ENCODE measurements around the gene MAGOHB.
"Not testable (repeated sequence)": the region's sequence is repeated elsewhere in the genome, so short reads cannot be mapped to it uniquely, and the experiment has no call there.

Gene MAGOHB

GRCh38 chr12:10612110-10612509, 1.3 kb downstream of the MAGOHB start:
- no peak for DNase-seq (ENCODE audit: low read depth in 2 of 2)

- not testable (repeated sequence) for DNase-seq (ENCODE audit: low read depth in 2 of 2)
Observed at GRCh38 chr12:10611258-10611657, 2.2 kb downstream of the MAGOHB start.

GRCh38 chr12:10610188-10610587, 3.2 kb downstream of the MAGOHB start:
- no peak for DNase-seq (ENCODE audit: low read depth in 2 of 2)

GRCh38 chr12:10607885-10608458, 5.4 kb downstream of the MAGOHB start:
- no peak for DNase-seq (ENCODE audit: low read depth in 2 of 2)

GRCh38 chr12:10601860-10602259, 11.5 kb downstream of the MAGOHB start:
- DNase-seq (ENCODE audit: low read depth in 2 of 2): no peak

- no peak for DNase-seq (ENCODE audit: low read depth in 2 of 2)
Observed at GRCh38 chr12:10600988-10601387, 12.4 kb downstream of the MAGOHB start.

- no peak for DNase-seq (ENCODE audit: low read depth in 2 of 2)
Observed at GRCh38 chr12:10595881-10596280, 17.5 kb downstream of the MAGOHB start.

- DNase-seq (ENCODE audit: low read depth in 2 of 2): no peak
Observed at GRCh38 chr12:10590966-10591365, 22.4 kb downstream of the MAGOHB start.

GRCh38 chr12:10584415-10584814, 29.0 kb downstream of the MAGOHB start:
- DNase-seq (ENCODE audit: low read depth in 2 of 2): no peak

- no peak for DNase-seq (ENCODE audit: low read depth in 2 of 2)
Observed at GRCh38 chr12:10582704-10583103, 30.7 kb downstream of the MAGOHB start.

- not testable (repeated sequence) for DNase-seq (ENCODE audit: low read depth in 2 of 2)
Observed at GRCh38 chr12:10582133-10582532, 31.3 kb downstream of the MAGOHB start.

GRCh38 chr12:10574307-10574706, 39.1 kb downstream of the MAGOHB start:
- no peak for DNase-seq (ENCODE audit: low read depth in 2 of 2)

- DNase-seq (ENCODE audit: low read depth in 2 of 2): not testable (repeated sequence)
Observed at GRCh38 chr12:10572021-10572490, 41.4 kb downstream of the MAGOHB start.

- DNase-seq (ENCODE audit: low read depth in 2 of 2): no peak
Observed at GRCh38 chr12:10571141-10571540, 42.3 kb downstream of the MAGOHB start.

GRCh38 chr12:10567813-10568212, 45.6 kb downstream of the MAGOHB start:
- no peak for DNase-seq (ENCODE audit: low read depth in 2 of 2)

- DNase-seq (ENCODE audit: low read depth in 2 of 2): no peak
Observed at GRCh38 chr12:10563966-10564365, 49.4 kb downstream of the MAGOHB start.

GRCh38 chr12:10563002-10563401, 50.4 kb downstream of the MAGOHB start:
- no peak for DNase-seq (ENCODE audit: low read depth in 2 of 2)

- peak in 1 of 2 donors; percentile 31 for DNase-seq (ENCODE audit: low read depth in 2 of 2)
Observed at GRCh38 chr12:10562306-10562933, 51.0 kb downstream of the MAGOHB start.

- DNase-seq (ENCODE audit: low read depth in 2 of 2): no peak
Observed at GRCh38 chr12:10559244-10559643, 54.2 kb downstream of the MAGOHB start.

- DNase-seq (ENCODE audit: low read depth in 2 of 2): no peak
Observed at GRCh38 chr12:10558789-10559188, 54.6 kb downstream of the MAGOHB start.

GRCh38 chr12:10558301-10558700, 55.1 kb downstream of the MAGOHB start:
- no peak for DNase-seq (ENCODE audit: low read depth in 2 of 2)

- no peak for DNase-seq (ENCODE audit: low read depth in 2 of 2)
Observed at GRCh38 chr12:10557766-10558165, 55.6 kb downstream of the MAGOHB start.

GRCh38 chr12:10557329-10557728, 56.1 kb downstream of the MAGOHB start:
- no peak for DNase-seq (ENCODE audit: low read depth in 2 of 2)
